ENCODE measurements around the gene FBXL12.

The FBXL12 gene

DNA sequence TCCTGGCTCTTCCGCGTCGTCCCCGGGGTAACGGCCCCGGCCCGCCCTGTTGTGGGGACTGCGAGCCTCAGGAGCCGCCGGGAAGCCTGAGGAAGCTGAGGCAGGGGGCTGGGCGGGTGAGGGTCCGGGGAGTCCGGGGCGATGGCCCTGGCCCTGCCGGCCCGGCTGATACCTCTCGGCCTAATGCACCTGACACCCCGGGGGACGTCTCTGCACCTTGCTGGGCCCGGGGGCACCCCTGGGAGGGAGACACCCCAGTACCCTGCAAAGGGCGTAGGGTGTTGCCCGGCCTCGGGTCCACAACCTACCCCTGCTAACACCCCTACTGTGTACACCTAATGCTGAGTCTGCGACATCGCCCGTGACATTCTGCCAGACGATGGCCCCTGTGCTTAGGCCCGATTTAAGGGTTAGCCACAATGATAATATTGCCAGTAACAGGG, 16.6 kb upstream of the FBXL12 start:
- TF ChIP-seq, protein P1, sequence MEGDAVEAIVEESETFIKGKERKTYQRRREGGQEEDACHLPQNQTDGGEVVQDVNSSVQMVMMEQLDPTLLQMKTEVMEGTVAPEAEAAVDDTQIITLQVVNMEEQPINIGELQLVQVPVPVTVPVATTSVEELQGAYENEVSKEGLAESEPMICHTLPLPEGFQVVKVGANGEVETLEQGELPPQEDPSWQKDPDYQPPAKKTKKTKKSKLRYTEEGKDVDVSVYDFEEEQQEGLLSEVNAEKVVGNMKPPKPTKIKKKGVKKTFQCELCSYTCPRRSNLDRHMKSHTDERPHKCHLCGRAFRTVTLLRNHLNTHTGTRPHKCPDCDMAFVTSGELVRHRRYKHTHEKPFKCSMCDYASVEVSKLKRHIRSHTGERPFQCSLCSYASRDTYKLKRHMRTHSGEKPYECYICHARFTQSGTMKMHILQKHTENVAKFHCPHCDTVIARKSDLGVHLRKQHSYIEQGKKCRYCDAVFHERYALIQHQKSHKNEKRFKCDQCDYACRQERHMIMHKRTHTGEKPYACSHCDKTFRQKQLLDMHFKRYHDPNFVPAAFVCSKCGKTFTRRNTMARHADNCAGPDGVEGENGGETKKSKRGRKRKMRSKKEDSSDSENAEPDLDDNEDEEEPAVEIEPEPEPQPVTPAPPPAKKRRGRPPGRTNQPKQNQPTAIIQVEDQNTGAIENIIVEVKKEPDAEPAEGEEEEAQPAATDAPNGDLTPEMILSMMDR (IDR thresholded peaks at IDR 0.05; ENCODE audit: low read depth, low read length, missing control alignments): no peak
- no peak for DNase-seq
- in situ Hi-C loops (cut with HindIII; ENCODE audit: low pct_ligation_motif_present, low sequenced_read_pairs): no loop called here
- no peaks in the 10 kb centered on the region for H3K27me3 ChIP-seq (replicated peaks)
- H3K27ac ChIP-seq: peak overlapping the region; percentile 26
- H3K36me3 ChIP-seq (replicated peaks): peaks cover 8% of the 10 kb centered on the region
- H3K4me3 ChIP-seq (ENCODE audit: low read depth, low read length): peak overlapping the region; percentile 78

DNA sequence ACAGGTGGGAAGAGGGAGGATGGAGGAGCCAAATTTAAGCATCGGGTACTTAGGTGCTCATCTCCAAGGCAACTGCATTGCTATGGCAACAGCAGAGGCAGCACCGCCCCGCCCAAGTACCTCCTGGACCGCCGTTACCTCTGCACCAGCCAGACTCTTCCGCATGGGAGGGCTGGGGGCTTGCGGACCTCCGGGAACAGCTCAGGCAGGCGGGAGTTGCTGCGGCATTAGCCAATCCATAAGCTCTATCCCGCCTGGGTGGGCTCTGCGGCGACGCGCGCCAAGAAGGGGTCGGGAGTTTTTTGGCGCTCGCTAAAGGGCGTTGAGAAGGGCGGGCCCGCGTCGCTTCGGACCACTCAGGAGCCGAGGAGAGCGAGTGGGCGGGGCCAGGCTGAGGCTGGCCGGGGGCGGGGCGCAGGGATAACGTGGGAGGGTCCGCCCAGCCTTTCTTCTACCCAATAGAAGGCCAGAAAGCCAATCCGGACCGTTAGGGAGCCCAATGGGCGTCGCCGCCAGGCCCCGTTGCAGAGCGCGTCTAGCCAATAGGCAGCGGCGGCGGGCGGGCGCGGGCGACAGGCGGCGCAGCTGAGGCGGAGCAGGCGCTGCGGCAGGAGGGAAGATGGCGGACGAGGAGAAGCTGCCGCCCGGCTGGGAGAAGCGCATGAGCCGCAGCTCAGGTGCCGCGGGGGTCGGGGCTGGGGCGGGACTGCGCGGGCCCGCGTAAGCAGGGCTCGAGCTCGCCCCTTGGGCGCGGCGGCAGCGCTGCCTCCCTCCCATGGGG, 16.0 kb upstream of the FBXL12 start, which contains the start of gene PIN1:
PIN1 (plus strand) TSS at position 593 of the 781 bp plus-strand sequence; CDS start at position 620, 27 bp downstream.
- in situ Hi-C loops (cut with HindIII; ENCODE audit: low pct_ligation_motif_present, low sequenced_read_pairs): no loop called here
- peak within 1 kb of the TSS; percentile 80 for H3K4me3 ChIP-seq (ENCODE audit: low read depth, low read length)
- TF ChIP-seq, protein P1 (IDR thresholded peaks at IDR 0.05; ENCODE audit: low read depth, low read length, missing control alignments): peak; percentile 26
- peak; percentile 99 for DNase-seq
- H3K36me3 ChIP-seq (replicated peaks): peaks cover 11% of the 10 kb centered on the region
- no peaks in the 10 kb centered on the region for H3K27me3 ChIP-seq (replicated peaks)
- peak within 1 kb of the TSS; percentile 26 for H3K27ac ChIP-seq

DNA sequence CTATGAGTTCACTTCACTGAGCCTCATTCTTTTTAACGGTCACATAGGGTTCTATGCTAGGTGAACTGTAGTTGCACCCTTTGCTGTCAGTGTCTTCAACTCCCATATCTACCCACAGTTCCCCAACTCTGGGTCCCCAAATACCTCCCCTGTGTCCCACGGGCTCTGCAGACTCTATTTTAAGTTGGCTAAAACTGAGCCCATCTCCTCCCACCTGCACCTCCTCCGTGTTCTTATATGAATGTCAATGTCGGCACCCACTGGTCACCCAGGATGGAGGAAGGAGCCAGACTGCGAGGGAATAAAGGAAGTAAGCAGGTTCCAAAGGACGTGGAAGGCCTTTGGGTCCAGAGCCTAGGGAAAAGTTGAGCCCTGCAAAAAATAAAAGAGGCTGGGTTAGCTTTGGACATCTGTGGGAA, 15.4 kb upstream of the FBXL12 start:
- Histone ChIP-seq H3K27ac (no peak overlapping the region), H3K36me3 (replicated peaks) (peaks cover 10% of the 10 kb centered on the region), H3K27me3 (replicated peaks) (no peaks in the 10 kb centered on the region), H3K4me3 (ENCODE audit: low read depth, low read length) (peak overlapping the region; percentile 80)
- in situ Hi-C loops (cut with HindIII; ENCODE audit: low pct_ligation_motif_present, low sequenced_read_pairs): no loop called here
- no peak for DNase-seq
- TF ChIP-seq, protein P1 (IDR thresholded peaks at IDR 0.05; ENCODE audit: low read depth, low read length, missing control alignments): no peak

DNA sequence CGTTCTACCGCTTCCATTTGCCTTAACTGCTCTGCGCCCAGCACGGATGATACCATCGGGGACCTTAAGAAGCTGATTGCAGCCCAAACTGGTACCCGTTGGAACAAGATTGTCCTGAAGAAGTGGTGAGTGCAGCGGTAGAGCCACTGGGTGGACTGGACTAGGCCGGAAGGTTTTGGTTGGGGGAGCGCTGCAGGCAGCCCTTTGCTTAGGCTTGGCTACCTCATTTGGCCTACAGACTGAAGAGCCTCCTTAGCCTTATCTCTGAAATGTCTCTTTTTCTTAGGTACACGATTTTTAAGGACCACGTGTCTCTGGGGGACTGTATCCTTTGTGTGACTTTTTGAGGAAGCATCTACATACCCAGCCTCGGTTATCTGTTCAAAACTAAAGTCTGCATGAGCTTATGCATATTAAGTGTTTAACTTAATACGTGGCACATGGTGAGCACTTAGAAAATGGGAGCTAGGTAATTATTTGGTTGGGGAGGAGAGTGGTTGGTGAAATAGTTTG, 9.7 kb upstream of the FBXL12 start:
- in situ Hi-C loops (cut with HindIII; ENCODE audit: low pct_ligation_motif_present, low sequenced_read_pairs): no loop called here
- TF ChIP-seq, protein P1 (IDR thresholded peaks at IDR 0.05; ENCODE audit: low read depth, low read length, missing control alignments): no peak
- no peak overlapping the region for H3K27ac ChIP-seq
- no peak for DNase-seq
- H3K4me3 ChIP-seq (ENCODE audit: low read depth, low read length): peak overlapping the region; percentile 96
- H3K27me3 ChIP-seq (replicated peaks): no peaks in the 10 kb centered on the region
- peaks cover 6% of the 10 kb centered on the region for H3K36me3 ChIP-seq (replicated peaks)

DNA sequence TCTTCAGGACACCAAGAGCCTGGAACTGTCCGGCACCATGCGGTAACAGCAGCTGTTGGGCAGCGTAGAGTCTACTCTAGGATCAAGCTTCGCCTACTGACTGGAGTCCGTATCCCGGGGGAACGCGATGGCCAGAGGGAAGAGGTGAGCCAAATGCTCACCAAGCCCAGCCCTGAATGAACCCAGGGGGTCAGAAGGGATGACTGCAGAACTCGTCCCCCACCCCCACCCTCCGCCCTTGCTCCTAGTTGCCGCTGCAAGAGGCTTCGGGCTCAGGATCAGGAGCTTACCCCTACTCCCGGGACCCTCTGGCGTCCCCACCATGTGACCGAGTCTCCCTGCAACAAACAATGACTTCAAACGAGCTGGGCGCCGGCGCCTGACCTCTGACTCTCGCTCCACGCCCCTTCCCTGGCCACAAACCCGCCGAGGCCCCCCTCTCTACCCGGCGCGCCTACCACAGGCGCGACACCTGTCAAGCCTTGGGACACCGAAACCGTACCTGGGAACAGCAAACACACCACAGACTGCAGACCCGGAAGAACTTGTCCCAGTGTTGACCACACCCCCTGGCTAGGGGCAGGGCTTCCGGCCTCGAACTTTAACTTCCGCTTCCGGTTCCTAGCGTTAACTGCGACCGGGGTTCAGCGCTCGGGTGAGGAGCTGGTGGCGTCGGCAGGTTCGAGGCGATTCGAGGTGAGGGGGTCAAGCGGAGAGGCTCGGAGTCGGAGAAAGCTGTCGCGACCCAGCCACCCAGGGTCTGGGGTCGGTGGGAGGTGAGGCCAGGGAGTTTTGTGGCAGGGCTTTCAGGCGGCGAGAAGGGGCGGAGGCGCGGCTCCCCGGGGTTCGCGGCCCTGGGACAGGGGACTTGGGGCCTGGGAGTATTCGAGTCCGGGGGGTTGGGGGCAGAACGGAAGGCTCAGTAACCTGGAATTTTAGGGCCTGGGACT, 8.7 kb upstream of the FBXL12 start, which contains the start of gene UBL5:
UBL5 (plus strand) TSS at position 630 of the 950 bp plus-strand sequence. CDS start 420 bp downstream, outside the sequence.
- DNase-seq: peak; percentile 76
- Histone ChIP-seq H3K36me3 (replicated peaks) (peaks cover 6% of the 10 kb centered on the region), H3K27ac (peak within 1 kb of the TSS; percentile 51), H3K27me3 (replicated peaks) (no peaks in the 10 kb centered on the region), H3K4me3 (ENCODE audit: low read depth, low read length) (peak within 1 kb of the TSS; percentile 96)
- in situ Hi-C loops (cut with HindIII; ENCODE audit: low pct_ligation_motif_present, low sequenced_read_pairs): no loop called here
- TF ChIP-seq, protein P1 (IDR thresholded peaks at IDR 0.05; ENCODE audit: low read depth, low read length, missing control alignments): no peak

Data from brain microvascular endothelial cell (primary cell).